HCT116 (cell line): ENCODE measurements around the gene KIAA0232.

ENCODE experiments used
- ZNF274 ChIP-seq: fragments of 200-500 bp; sonication (Bioruptor generic); IDR thresholded peaks from 2 replicates; pipeline ENCODE4 v1.6.1; 2014; ENCODE audit warnings: mild to moderate bottlenecking, low read depth, low read length, inconsistent platforms
- TF ChIP-seq, protein P1 (sequence below), 3 experiments: fragments of 200-600 bp in 1 of 3; sonication (generic) in 1 of 3; IDR thresholded peaks in 2 of 3; conservative IDR thresholded peaks in 1 of 3; 2 replicates each; pipeline ENCODE4 v1.5.1; 2012 to 2017; ENCODE audit warnings: low read depth in 2 of 3, low read length in 2 of 3, antibody characterized with exemption in 1 of 3, borderline replicate concordance in 1 of 3, control low read depth in 1 of 3, mild to moderate bottlenecking in 1 of 3, mixed read lengths in 1 of 3, mixed run types in 1 of 3, moderate library complexity in 1 of 3; ENCODE audit not compliant: insufficient read depth in 1 of 3

DNA sequence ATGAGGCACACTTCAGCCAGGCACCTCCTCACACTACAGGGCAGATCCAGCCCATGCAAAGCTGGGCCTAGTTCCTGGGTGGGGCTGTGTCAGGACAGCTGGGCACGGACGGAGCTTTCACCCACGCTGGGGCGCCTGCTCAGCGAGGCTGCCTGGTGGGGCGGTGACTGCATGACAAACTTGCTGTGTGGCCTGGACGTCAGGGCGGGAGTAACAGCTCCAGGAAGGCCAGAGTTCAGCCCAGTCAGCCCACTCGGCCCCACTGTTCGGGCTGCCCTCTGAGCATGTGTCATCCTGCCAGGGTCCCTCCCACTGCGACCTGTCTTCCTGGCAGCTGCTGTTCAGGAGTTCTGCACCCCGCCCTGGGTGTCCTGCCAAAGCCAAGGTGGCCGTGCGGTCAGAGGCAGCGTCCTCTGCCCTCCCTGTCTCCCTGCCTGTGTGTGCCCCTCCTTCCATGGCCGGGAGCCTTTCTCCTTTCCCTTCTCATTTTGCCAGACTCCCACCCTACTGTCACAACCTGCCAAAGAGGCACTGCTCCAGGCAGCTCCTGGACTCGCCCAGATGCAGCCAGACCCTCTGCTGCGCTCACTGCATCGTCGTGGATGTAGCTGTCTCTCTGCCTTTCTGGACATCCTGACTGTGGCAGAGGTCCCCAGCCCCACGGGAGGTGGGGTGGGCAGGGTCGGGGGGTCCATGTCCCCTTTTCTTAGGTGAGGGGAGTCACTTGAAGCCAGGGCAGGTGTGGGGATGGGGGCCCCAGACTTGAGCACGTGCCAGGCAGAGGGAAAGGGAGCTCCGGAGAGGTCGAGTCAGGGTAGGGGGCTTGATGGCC, 33.0 kb upstream of the KIAA0232 start:
- no peak for TF ChIP-seq ZNF274
- TF ChIP-seq, protein P1, sequence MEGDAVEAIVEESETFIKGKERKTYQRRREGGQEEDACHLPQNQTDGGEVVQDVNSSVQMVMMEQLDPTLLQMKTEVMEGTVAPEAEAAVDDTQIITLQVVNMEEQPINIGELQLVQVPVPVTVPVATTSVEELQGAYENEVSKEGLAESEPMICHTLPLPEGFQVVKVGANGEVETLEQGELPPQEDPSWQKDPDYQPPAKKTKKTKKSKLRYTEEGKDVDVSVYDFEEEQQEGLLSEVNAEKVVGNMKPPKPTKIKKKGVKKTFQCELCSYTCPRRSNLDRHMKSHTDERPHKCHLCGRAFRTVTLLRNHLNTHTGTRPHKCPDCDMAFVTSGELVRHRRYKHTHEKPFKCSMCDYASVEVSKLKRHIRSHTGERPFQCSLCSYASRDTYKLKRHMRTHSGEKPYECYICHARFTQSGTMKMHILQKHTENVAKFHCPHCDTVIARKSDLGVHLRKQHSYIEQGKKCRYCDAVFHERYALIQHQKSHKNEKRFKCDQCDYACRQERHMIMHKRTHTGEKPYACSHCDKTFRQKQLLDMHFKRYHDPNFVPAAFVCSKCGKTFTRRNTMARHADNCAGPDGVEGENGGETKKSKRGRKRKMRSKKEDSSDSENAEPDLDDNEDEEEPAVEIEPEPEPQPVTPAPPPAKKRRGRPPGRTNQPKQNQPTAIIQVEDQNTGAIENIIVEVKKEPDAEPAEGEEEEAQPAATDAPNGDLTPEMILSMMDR (IDR thresholded peaks at IDR 0.05 in 2 of 3, conservative IDR thresholded peaks at IDR 0.05 in 1 of 3; ENCODE audit: borderline replicate concordance in 1 of 3, insufficient read depth in 1 of 3, low read depth in 2 of 3, low read length in 2 of 3), result no peak
